GM10847 (cell line): Measurements from ENCODE around the gene FAM210A.

Experiments used
- POLR2A ChIP-seq: IDR thresholded peaks from 2 replicates; pipeline ENCODE4 v1.6.1; 2011; ENCODE audit not compliant: insufficient read length; ENCODE audit errors: extremely low read depth

FAM210A gene

DNA sequence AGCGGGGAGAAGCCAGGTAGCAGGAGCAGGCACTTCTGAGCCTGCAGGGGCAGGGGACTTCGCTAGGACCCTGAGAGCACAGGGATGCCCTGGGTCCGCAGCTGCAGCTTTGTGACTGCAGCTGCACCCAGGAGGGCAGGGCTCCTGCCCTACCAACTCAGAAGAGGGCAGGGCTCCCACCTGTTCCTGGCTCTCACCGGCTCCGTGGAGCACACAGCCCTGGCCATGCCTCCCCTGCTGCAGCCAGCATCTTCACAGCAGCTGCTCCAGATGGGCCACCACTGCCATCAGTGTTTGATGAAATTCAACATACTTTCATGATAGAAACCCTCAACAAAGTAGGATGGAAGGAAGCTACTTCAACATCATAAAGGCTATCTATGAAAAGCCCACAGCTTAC is 92.7 kb downstream of the FAM210A start:
- no peak for TF ChIP-seq POLR2A

GRCh38 chr18:13630716-13631268 is 95.6 kb downstream of the FAM210A start:
- TF ChIP-seq POLR2A = no peak

GRCh38 chr18:13629841-13630715 is 96.3 kb downstream of the FAM210A start:
- TF ChIP-seq POLR2A = no peak

DNA sequence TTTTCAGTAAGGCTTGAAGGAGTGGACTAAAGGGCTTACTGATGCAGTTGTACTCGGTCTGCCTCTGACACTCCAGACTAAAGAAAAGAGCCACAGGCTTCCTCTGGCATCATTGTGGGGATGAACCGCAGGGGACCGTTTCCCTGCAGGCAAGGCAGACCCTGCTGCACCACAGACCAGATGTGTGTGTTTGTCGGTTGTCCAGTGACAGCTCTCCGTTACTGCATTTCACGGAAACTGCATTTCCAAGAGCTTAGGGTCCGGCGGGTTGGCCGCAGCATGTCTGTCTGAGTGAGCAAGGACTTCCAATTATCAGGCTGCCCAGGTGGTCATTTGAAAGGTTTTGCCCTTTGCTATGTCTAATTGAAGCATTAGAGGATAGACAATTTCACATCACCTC is 98.1 kb downstream of the FAM210A start:
- TF ChIP-seq POLR2A = no peak

GRCh38 chr18:13627639-13628038 is 98.7 kb downstream of the FAM210A start:
- no peak for TF ChIP-seq POLR2A

- no peak for TF ChIP-seq POLR2A
These were observed 99.8 kb downstream of the FAM210A start for GRCh38 chr18:13626544-13626908.

DNA sequence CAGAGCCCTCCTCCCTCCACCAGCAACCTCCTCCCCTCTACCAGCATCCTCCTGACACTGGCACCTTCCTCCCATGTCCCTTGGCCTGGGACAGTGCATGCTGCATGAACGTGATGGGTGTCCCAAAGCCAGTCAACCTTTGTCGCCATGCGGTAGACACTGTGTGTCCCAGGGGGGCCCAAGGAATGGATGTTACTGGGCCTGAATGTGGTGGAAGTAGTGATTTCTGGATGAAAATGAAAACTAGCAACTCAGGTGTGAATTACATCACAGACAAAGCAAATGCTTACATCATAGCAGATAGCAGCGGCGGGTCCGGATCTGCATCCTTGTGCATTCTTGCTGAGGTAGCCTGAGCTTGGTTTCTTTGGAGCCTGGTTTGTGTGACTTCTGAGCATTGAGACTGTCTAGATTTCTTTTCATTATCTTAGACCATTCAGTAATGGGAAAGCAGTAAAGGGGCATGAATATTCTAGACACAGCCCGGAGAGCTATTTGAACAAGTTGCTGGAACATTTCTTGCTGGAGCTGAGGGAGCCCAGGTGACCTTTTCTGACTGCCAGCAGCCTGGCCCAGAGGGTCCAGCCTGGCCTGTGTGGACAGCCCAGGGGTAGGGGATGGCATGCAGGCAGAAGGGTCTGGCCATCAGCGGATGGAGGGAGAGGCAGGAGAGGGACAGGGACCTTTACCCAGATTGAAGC is 100.4 kb downstream of the FAM210A start:
- TF ChIP-seq POLR2A = no peak

DNA sequence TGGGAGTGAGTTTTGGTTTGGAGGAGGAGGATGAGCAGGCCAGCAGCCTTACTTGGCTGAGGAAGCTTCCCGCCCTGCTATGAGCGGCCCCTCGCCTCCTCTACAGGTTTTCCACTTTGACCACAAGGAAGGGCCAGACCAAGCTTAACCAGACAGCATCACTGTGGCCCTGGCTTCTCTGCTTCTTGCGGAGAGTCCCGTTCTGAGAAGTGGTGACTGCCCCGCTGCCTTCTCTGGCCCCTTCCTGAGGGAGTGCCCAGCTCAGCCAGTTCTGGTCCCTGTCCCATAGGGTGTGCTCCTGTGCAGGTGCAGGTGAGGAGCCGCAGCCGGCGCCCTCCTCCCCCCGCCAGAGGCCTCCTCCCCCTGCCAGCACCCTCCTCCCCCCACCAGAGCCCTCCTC is 101.0 kb downstream of the FAM210A start:
- TF ChIP-seq POLR2A = no peak

GRCh38 chr18:13624563-13625237 is 101.7 kb downstream of the FAM210A start:
- TF ChIP-seq POLR2A = no peak

- no peak for TF ChIP-seq POLR2A
These were observed 102.5 kb downstream of the FAM210A start for GRCh38 chr18:13623871-13624270.

GRCh38 chr18:13623348-13623747 is 103.0 kb downstream of the FAM210A start:
- no peak for TF ChIP-seq POLR2A

DNA sequence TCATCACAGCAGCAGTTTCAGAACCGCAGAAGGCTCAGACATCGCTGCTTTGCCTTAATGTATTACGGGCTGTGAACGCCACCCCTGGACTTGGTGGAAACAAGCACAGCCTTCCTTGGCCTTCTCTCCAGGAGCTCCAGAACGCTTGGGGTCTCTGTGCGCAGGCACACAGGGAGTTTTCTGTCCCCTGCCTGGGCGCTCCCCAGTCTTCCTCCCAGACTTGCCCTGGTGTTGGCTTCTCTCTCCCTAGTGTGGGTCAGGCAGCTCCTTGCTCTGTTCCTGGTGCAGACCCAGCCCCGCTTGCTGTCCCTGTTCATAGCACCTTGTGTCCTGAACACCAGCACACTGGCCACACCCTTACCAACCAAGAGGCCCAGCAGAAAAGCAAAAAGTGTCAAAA is 103.6 kb downstream of the FAM210A start:
- no peak for TF ChIP-seq POLR2A

DNA sequence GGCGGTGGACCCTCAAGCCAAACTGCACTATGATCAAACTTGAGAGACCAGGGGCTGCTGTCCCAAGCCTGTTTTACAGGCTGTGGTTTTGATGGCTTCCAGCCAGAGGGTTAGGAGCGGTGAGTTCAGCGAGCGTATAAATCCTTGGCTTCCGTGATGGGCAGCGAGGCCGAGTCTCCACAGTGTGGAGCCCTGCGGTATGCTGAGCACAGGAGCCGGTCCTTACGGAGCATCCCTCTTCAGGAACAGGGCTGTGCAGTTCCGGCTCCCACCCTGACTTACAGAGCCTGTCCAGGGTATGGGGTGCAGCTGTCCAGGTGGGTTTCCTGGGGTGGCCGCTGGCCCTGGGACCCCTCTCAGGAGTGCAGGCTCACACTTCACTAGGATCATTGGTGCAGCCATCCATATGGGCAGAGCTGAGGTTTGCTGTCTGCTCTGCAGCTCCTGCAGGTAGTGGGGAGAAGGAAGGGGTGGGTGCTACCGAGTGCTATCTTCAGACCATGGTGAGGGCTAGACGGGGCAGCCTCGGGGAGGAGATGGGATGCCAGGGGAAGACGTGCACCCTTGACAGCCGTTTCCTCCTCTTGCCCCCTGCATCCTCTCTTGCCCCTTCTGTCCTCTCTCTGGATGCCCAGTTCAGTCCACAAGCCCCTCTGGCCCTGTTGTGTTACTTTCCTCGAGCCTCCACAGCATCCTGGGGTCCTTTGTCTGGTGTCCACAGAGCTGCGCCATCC is 104.3 kb downstream of the FAM210A start:
- TF ChIP-seq POLR2A = no peak

GRCh38 chr18:13621446-13621849 is 104.9 kb downstream of the FAM210A start:
- no peak for TF ChIP-seq POLR2A
